ENCODE results near the gene RPL13A.

DNA sequence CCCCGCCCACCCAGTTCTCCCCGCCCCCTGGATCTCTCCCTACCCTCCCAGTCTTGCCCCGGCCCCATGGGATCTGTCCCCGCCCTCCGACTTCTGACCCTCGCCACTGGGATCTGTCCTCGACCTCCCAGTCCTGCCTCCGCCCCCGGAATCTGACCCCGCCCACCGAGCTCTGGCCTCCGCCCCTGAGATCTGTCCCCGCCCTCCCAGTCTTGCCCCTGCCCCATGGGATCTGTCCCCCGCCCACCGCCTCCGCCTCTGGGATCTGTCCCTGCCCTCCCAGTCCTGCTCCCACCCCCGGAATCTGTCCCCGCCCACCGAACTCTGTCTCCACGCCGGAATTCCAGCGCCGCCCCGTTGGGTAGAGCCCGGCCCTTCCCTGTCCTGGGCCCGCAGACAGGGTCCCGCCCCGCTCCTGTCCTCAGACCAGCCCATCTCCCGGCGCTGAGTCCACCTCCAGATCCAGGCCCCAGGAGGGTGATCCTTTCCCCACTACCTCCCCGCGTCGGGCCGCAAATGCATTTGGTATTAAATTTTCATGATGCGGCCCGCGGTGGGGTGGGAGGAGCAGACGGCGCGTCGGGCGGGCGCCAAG lies 44.5 kb upstream of the RPL13A start:
- TF ChIP-seq, protein P1, sequence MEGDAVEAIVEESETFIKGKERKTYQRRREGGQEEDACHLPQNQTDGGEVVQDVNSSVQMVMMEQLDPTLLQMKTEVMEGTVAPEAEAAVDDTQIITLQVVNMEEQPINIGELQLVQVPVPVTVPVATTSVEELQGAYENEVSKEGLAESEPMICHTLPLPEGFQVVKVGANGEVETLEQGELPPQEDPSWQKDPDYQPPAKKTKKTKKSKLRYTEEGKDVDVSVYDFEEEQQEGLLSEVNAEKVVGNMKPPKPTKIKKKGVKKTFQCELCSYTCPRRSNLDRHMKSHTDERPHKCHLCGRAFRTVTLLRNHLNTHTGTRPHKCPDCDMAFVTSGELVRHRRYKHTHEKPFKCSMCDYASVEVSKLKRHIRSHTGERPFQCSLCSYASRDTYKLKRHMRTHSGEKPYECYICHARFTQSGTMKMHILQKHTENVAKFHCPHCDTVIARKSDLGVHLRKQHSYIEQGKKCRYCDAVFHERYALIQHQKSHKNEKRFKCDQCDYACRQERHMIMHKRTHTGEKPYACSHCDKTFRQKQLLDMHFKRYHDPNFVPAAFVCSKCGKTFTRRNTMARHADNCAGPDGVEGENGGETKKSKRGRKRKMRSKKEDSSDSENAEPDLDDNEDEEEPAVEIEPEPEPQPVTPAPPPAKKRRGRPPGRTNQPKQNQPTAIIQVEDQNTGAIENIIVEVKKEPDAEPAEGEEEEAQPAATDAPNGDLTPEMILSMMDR (IDR thresholded peaks at IDR 0.05): no peak
- no peak for TF ChIP-seq POLR2A (IDR thresholded peaks at IDR 0.05)

Data from lower leg skin (tissue), 3 donors.